ENCODE measurements around the gene ARID4B. TPM values are rescaled to one million over a fixed set of nuclear protein-coding genes. Genes with fewer than 3 reads are reported as not detected.
A peak's percentile ranks its signal among the peaks of the same experiment; 100 is the strongest.

Gene ARID4B
- total RNA-seq, 1 experiment from 2014 or later = 48.7 TPM

GRCh38 chr1:235339746-235340145 is 11.8 kb upstream of the ARID4B start:
- DNase-seq (ENCODE audit: unreplicated experiment) = no peak
- peaks cover 72% of the 10 kb centered on the region for H3K36me3 Mint-ChIP-seq (ENCODE audit: insufficient read depth, unreplicated experiment)
- H3K9me3 Mint-ChIP-seq (ENCODE audit: unreplicated experiment) = no peaks in the 10 kb centered on the region
- H3K27me3 Mint-ChIP-seq (ENCODE audit: insufficient read depth, unreplicated experiment) = no peaks in the 10 kb centered on the region
- peaks cover 6% of the 10 kb centered on the region for H3K4me1 Mint-ChIP-seq (ENCODE audit: insufficient read depth, unreplicated experiment)
- BruUV-seq (replicated peaks) = no TSS peak
- TF ChIP-seq CTCF (IDR thresholded peaks at IDR 0.05; ENCODE audit: unreplicated experiment) = no peak
- intact Hi-C loops (cut with micrococcal nuclease) = no loop called here
- CTCF ChIA-PET = interaction anchor here (0.7 to 2.1 kb wide), 6 partner anchors 9 to 235 kb away, joined by 3 to 14 read pairs (median 4); no protein-coding TSS in a partner anchor
- POLR2A ChIA-PET = interaction anchor here (0.6 to 7.2 kb wide), 7 partner anchors 10 to 179 kb away, joined by 3 to 72 read pairs (median 4); partner anchors contain the start of genes ARID4B, GGPS1, RBM34 and TBCE
- no peak overlapping the region for H3K4me3 Mint-ChIP-seq (ENCODE audit: unreplicated experiment)
- no peak overlapping the region for H3K27ac Mint-ChIP-seq (ENCODE audit: low read depth, unreplicated experiment)

DNA sequence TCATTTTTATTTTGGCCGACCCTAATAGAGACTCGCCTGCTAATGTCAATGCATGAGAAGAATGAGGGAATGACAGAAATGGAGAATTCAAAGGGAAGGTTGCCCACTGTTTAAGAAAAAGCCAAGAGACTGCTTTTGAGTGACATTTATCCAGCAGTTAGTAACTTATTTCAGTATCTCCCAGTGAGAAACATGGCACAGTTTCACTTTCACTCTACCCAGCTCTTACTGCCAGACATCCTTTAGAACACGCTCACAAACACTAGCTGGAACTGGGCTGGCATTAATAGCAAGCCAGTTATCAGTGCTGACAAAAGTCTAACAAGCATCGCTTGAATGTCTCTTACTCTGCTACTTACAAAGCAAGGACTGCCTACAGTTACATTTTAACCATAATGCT is 8.9 kb upstream of the ARID4B start:
- no TSS peak for BruUV-seq (replicated peaks)
- intact Hi-C loops (cut with micrococcal nuclease) = no loop called here
- POLR2A ChIA-PET = interaction anchor here (0.8 to 1.4 kb wide), 3 partner anchors 11 to 14 kb away, joined by 3 to 4 read pairs (median 3); no protein-coding TSS in a partner anchor
- H3K36me3 Mint-ChIP-seq (ENCODE audit: insufficient read depth, unreplicated experiment) = peaks cover 53% of the 10 kb centered on the region
- no peaks in the 10 kb centered on the region for H3K27me3 Mint-ChIP-seq (ENCODE audit: insufficient read depth, unreplicated experiment)
- H3K4me3 Mint-ChIP-seq (ENCODE audit: unreplicated experiment) = no peak overlapping the region
- peak overlapping the region; percentile 44 for H3K27ac Mint-ChIP-seq (ENCODE audit: low read depth, unreplicated experiment)
- no peak for DNase-seq (ENCODE audit: unreplicated experiment)
- H3K9me3 Mint-ChIP-seq (ENCODE audit: unreplicated experiment) = no peaks in the 10 kb centered on the region
- CTCF ChIA-PET = interaction anchor here (0.6 to 2.4 kb wide), 2 partner anchors 80 to 86 kb away, joined by 3 to 5 read pairs; no protein-coding TSS in a partner anchor
- peaks cover 10% of the 10 kb centered on the region for H3K4me1 Mint-ChIP-seq (ENCODE audit: insufficient read depth, unreplicated experiment)
- TF ChIP-seq CTCF (IDR thresholded peaks at IDR 0.05; ENCODE audit: unreplicated experiment) = no peak

DNA sequence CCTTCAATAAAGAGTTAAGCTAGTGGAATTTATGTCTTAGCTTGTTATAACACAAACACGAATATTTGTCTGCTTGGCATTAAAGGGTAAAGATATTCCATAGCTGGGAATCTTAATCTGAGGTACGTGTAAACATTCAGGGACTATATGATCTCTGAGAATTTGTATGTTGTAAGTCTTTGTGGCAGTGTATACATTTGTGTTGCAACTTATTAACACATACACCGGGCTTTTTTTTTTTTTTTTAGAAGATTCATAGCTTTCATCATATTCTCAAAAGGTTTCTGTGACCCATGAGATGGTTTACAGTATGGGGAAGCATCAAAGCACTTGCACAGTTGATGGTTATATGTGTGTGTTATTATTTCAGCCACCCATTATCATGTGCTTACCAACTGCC is 3.4 kb upstream of the ARID4B start:
- CTCF ChIA-PET = interaction anchor here (1.4 to 6.5 kb wide), 5 partner anchors 9 to 451 kb away, joined by 4 to 61 read pairs (median 14); partner anchors contain the start of gene TBCE
- H3K27ac Mint-ChIP-seq (ENCODE audit: low read depth, unreplicated experiment) = no peak overlapping the region

GRCh38 chr1:235330918-235331285 is 2.9 kb upstream of the ARID4B start:
- CTCF ChIA-PET = interaction anchor here (0.7 to 6.5 kb wide), 11 partner anchors 9 to 452 kb away, joined by 3 to 61 read pairs (median 4); partner anchors contain the start of gene TBCE
- DNase-seq (ENCODE audit: unreplicated experiment) = no peak
- no peak overlapping the region for H3K4me3 Mint-ChIP-seq (ENCODE audit: unreplicated experiment)
- no peak overlapping the region for H3K27ac Mint-ChIP-seq (ENCODE audit: low read depth, unreplicated experiment)
- TF ChIP-seq CTCF (IDR thresholded peaks at IDR 0.05; ENCODE audit: unreplicated experiment) = no peak
- H3K9me3 Mint-ChIP-seq (ENCODE audit: unreplicated experiment) = no peaks in the 10 kb centered on the region
- peaks cover 22% of the 10 kb centered on the region for H3K4me1 Mint-ChIP-seq (ENCODE audit: insufficient read depth, unreplicated experiment)
- no TSS peak for BruUV-seq (replicated peaks)
- POLR2A ChIA-PET = interaction anchor here (0.5 to 9.2 kb wide), 26 partner anchors 9 to 821 kb away, joined by 3 to 193 read pairs (median 4); partner anchors contain the start of genes B3GALNT2, RBM34, TBCE and TOMM20
- intact Hi-C loops (cut with micrococcal nuclease) = no loop called here
- H3K36me3 Mint-ChIP-seq (ENCODE audit: insufficient read depth, unreplicated experiment) = peaks cover 24% of the 10 kb centered on the region
- no peaks in the 10 kb centered on the region for H3K27me3 Mint-ChIP-seq (ENCODE audit: insufficient read depth, unreplicated experiment)

More for the DNA sequence above, 3.4 kb upstream of the ARID4B start:
- no peak overlapping the region for H3K4me3 Mint-ChIP-seq (ENCODE audit: unreplicated experiment)
- DNase-seq (ENCODE audit: unreplicated experiment) = peak; percentile 34
- no peaks in the 10 kb centered on the region for H3K27me3 Mint-ChIP-seq (ENCODE audit: insufficient read depth, unreplicated experiment)
- no TSS peak for BruUV-seq (replicated peaks)
- H3K9me3 Mint-ChIP-seq (ENCODE audit: unreplicated experiment) = no peaks in the 10 kb centered on the region
- intact Hi-C loops (cut with micrococcal nuclease) = no loop called here
- no peak for TF ChIP-seq CTCF (IDR thresholded peaks at IDR 0.05; ENCODE audit: unreplicated experiment)
- peaks cover 24% of the 10 kb centered on the region for H3K36me3 Mint-ChIP-seq (ENCODE audit: insufficient read depth, unreplicated experiment)
- peaks cover 17% of the 10 kb centered on the region for H3K4me1 Mint-ChIP-seq (ENCODE audit: insufficient read depth, unreplicated experiment)
- POLR2A ChIA-PET = interaction anchor here (0.5 to 9.2 kb wide), 18 partner anchors 10 to 821 kb away, joined by 3 to 193 read pairs (median 12); partner anchors contain the start of genes B3GALNT2, TBCE and TOMM20

Measured in MCF 10A (cell line).